ENCODE measurements around the gene CCL5. TPM values are rescaled to one million over a fixed set of nuclear protein-coding genes. Genes with fewer than 3 reads are reported as not detected.

The CCL5 gene
- total RNA-seq, 1 experiment from 2014 or later = 0.34 TPM

- H2AFZ ChIP-seq (ENCODE audit: low read depth, low read length, poor library complexity, severe bottlenecking) = no peak overlapping the region
- ATAC-seq = no peak
- no peak overlapping the region for H3K27ac ChIP-seq (ENCODE audit: low read depth, low read length)
- TF ChIP-seq MAX (IDR thresholded peaks at IDR 0.05) (no peak), ZBTB33 (IDR thresholded peaks at IDR 0.05; ENCODE audit: extremely low read depth, insufficient replicate concordance, low read length) (no peak), CBX3 (IDR thresholded peaks at IDR 0.05; ENCODE audit: low read depth) (no peak), EZH2 (IDR thresholded peaks at IDR 0.05) (no peak), CEBPB (IDR thresholded peaks at IDR 0.05; ENCODE audit: low read depth) (no peak), ATF3 (IDR thresholded peaks at IDR 0.05) (no peak), POLR2AphosphoS5 (IDR thresholded peaks at IDR 0.05; ENCODE audit: low read depth, low read length) (no peak), JUND (IDR thresholded peaks at IDR 0.05) (no peak), REST (IDR thresholded peaks at IDR 0.05; ENCODE audit: low read depth) (no peak), EZH2phosphoT487 (IDR thresholded peaks at IDR 0.05; ENCODE audit: borderline replicate concordance) (no peak), TCF7L2 (IDR thresholded peaks at IDR 0.05; ENCODE audit: borderline replicate concordance, extremely low read depth, insufficient read depth, insufficient read length) (no peak), SIN3A (IDR thresholded peaks at IDR 0.05; ENCODE audit: low read depth) (no peak), SRF (IDR thresholded peaks at IDR 0.05; ENCODE audit: low read depth) (no peak), ZNF274 (IDR thresholded peaks at IDR 0.05; ENCODE audit: low read depth, low read length) (no peak)
- intact Hi-C loops (cut with micrococcal nuclease) = no loop called here
- no TSS peak for BruUV-seq (replicated peaks)
- RAD21 ChIA-PET (ENCODE audit: low non-redundant PET in 1 of 2, low total read pairs in 2 of 2, uncharacterized antibody in 2 of 2, unreplicated experiment in 2 of 2) = no interaction called here
- no peaks in the 10 kb centered on the region for H3K4me1 ChIP-seq (ENCODE audit: control insufficient read depth in 1 of 2, insufficient read depth in 2 of 2, low read length in 2 of 2)
- no peak for DNase-seq (ENCODE audit: low read depth, low spot score)
- no peak overlapping the region for H3K4me2 ChIP-seq (ENCODE audit: low read length)
- no peaks in the 10 kb centered on the region for H3K27me3 ChIP-seq (ENCODE audit: insufficient read depth, low read length)
- H3K9me2 ChIP-seq (ENCODE audit: insufficient read depth) = no peaks in the 10 kb centered on the region
- H3K36me3 ChIP-seq (ENCODE audit: control insufficient read depth in 1 of 2, insufficient read depth in 2 of 2, low read length in 2 of 2) = no peaks in the 10 kb centered on the region
- no peaks in the 10 kb centered on the region for H4K20me1 ChIP-seq (ENCODE audit: insufficient read depth)
- POLR2A ChIA-PET = no interaction called here
- no peaks in the 10 kb centered on the region for H3K79me2 ChIP-seq (ENCODE audit: insufficient read depth, low read length)
- CTCF ChIA-PET = no interaction called here
- no peak overlapping the region for H3K4me3 ChIP-seq (replicated peaks in 1 of 2; ENCODE audit: low read depth in 1 of 2, low read length in 2 of 2)
- no peaks in the 10 kb centered on the region for H3K9me3 ChIP-seq (ENCODE audit: control insufficient read depth in 1 of 2, insufficient read depth in 1 of 2, low read depth in 1 of 2, low read length in 2 of 2)
- no peak overlapping the region for H3K9ac ChIP-seq (ENCODE audit: low read length)
Observed at GRCh38 chr17:35878361-35878760, 1.8 kb downstream of the CCL5 start.

All from HCT116 (cell line).